SJCRH30 (cell line): ENCODE measurements around the gene STAT3. TPM values are rescaled to one million over a fixed set of nuclear protein-coding genes. Genes with fewer than 3 reads are reported as not detected.
"Not testable (repeated sequence)": the region's sequence is repeated elsewhere in the genome, so short reads cannot be mapped to it uniquely, and the experiment has no call there.

ENCODE experiments used
- DNase-seq, 2 experiments: peaks; one replicate each; pipeline ENCODE4 v3.0.0-alpha.2; 2015 to 2020
- H3K27ac ChIP-seq: fragments of 250-450 bp; sonication (Bioruptor Pico); 2 replicates; pipeline ENCODE4 v1.5.1; 2020; ENCODE audit warnings: mild to moderate bottlenecking, moderate library complexity
- H3K27me3 ChIP-seq: fragments of 250-450 bp; sonication (Bioruptor Pico); 2 replicates; pipeline ENCODE4 v1.5.1; 2020; ENCODE audit warnings: mild to moderate bottlenecking, moderate library complexity
- H3K36me3 ChIP-seq: fragments of 250-450 bp; sonication (Bioruptor Pico); 2 replicates; pipeline ENCODE4 v1.5.1; 2020; ENCODE audit warnings: mild to moderate bottlenecking, moderate library complexity
- H3K4me1 ChIP-seq: fragments of 250-450 bp; sonication (Bioruptor Pico); 2 replicates; pipeline ENCODE4 v1.5.1; 2020; ENCODE audit warnings: mild to moderate bottlenecking, moderate library complexity
- H3K4me3 ChIP-seq: fragments of 250-450 bp; sonication (Bioruptor Pico); 2 replicates; pipeline ENCODE4 v1.5.1; 2020; ENCODE audit warnings: mild to moderate bottlenecking, moderate library complexity
- H3K9me3 ChIP-seq: fragments of 250-450 bp; sonication (Bioruptor Pico); replicated peaks from 2 replicates; pipeline ENCODE4 v1.5.1; 2020; ENCODE audit warnings: mild to moderate bottlenecking, moderate library complexity
- total RNA-seq: library from RNA; depleted of rRNA; stranded (reverse); fragments of >200 nt; shearing (Covaris generic); gene quantifications from 2 replicates; pipeline ENCODE4 v1.2.3, GENCODE V29; 2014

Gene STAT3
- total RNA-seq, 1 experiment from 2014 or later, result 113 TPM

DNA sequence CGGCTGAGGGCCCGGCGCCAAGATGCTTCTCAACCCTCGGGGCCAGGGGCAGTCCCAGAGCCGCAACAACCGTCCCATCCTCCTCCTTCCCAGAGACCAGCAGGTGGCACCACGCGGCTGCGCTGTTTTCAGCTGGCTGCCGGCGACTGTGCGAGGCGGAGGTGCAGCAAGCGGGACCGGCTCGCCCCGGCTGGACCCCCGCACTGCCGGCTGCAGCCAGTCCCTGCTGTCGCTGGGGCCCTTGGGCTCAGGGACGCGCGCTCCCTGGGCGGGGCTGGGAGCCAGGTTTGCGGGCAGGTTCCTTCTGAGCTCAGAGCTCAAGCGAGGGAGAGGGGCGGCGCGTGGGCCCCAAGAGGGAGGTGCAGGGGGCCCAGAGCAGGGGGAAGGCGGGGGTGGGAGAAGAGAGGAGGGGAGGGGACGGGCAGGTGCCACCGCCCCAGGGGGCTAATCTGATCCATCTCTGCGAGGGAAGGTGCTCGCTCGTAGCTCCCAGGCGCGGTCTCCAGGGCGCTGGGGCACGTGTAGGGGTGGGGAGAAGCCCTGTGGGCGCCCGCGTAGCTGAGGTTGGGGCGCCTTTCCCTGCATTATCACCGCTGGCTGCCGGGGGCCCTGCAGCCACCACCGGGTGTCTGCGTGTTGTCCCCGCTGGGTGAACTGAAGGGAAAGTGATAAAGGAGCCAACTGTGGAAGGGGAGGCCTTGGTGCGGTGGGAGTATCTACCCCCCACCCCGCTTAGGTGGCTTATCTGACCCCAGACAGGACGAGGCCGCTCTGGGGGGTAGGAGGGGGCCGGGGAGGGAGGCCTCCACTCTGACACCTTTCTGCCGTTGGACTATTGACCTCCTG, 75.7 kb downstream of the STAT3 start:
- peak; percentile 93 to 96 for DNase-seq
- Histone ChIP-seq H3K27ac (peak overlapping the region; percentile 51), H3K36me3 (peaks cover 16% of the 10 kb centered on the region; the same call in 1 of the 2 replicates), H3K9me3 (no peaks in the 10 kb centered on the region), H3K4me1 (peaks cover 12% of the 10 kb centered on the region), H3K27me3 (no peaks in the 10 kb centered on the region), H3K4me3 (peak overlapping the region; percentile 15; the same call in 1 of the 2 replicates)

DNA sequence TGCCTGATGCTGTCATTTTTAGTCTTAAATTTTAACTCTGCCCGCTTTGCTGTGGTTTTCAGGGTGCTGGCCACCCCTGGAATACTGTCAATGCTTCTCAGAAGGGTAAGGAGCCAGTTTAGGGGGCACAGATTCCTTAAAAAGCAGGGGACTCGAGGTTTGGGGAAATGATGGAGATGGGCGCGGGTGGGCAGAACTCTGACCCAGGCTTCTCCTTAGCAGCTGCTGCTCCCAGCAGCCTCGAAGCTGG, 76.3 kb downstream of the STAT3 start:
- Histone ChIP-seq H3K9me3 (no peaks in the 10 kb centered on the region), H3K27me3 (no peaks in the 10 kb centered on the region), H3K27ac (peak overlapping the region; percentile 51), H3K4me1 (peaks cover 12% of the 10 kb centered on the region), H3K36me3 (peaks cover 16% of the 10 kb centered on the region; the same call in 1 of the 2 replicates), H3K4me3 (peak overlapping the region; percentile 12)
- no peak for DNase-seq

GRCh38 chr17:42311240-42312034, 76.8 kb downstream of the STAT3 start:
- Histone ChIP-seq H3K4me3 (peak overlapping the region; percentile 12), H3K27me3 (no peaks in the 10 kb centered on the region), H3K4me1 (peaks cover 12% of the 10 kb centered on the region), H3K9me3 (no peaks in the 10 kb centered on the region), H3K27ac (peak overlapping the region; percentile 51), H3K36me3 (peaks cover 16% of the 10 kb centered on the region; the same call in 1 of the 2 replicates)
- peak; percentile 72 to 76 for DNase-seq

DNA sequence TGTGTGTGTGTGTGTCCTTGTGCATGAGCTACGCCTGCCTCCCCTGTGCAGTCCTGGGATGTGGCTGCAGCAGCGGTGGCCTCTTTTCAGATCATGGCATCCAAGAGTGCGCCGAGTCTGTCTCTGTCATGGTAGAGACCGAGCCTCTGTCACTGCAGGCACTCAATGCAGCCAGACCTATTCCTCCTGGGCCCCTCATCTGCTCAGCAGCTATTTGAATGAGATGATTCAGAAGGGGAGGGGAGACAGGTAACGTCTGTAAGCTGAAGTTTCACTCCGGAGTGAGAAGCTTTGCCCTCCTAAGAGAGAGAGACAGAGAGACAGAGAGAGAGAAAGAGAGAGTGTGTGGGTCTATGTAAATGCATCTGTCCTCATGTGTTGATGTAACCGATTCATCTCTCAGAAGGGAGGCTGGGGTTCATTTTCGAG, 77.4 kb downstream of the STAT3 start:
- peaks cover 14% of the 10 kb centered on the region; the same call in 1 of the 2 replicates for H3K36me3 ChIP-seq
- H3K27ac ChIP-seq, result no peak overlapping the region
- H3K27me3 ChIP-seq, result no peaks in the 10 kb centered on the region

DNA sequence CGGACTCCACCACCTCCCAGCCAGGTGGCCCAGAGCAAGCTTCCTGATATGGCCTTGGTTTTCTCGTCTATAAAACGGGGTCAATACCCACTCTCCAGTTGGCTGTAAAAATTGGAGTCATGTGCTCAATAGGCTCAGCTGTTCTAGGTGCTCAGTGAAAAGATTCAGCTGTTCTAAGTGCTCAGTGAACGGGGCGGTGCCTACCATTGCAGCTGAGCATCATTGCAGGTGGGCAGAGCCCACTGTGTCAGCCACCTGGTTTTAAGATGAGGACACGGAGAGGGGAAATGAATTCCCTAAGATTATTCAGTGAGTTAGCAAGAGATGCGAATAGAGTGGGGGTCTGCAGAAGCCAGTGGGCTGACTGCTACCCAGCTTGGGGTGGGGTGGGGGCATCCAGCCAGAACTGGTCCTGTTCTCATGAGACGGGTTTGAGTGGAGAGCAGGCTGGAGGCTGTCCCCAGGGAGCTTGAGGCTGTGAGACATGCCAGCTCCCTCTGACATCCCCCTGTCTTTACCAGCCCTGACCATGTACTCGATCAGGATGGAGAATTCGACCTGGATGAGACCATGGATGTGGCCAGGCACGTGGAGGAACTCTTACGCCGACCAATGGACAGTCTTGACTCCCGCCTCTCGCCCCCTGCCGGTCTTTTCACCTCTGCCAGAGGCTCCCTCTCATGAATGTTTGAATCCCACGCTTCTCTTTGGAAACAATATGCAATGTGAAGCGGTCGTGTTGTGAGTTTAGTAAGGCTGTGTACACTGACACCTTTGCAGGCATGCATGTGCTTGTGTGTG, 78.1 kb downstream of the STAT3 start:
- Histone ChIP-seq H3K4me1 (peaks cover 12% of the 10 kb centered on the region), H3K27me3 (no peaks in the 10 kb centered on the region), H3K9me3 (no peaks in the 10 kb centered on the region), H3K36me3 (peaks cover 11% of the 10 kb centered on the region; the same call in 1 of the 2 replicates), H3K27ac (no peak overlapping the region), H3K4me3 (no peak overlapping the region)
- DNase-seq, result no peak

More for the DNA sequence above, 77.4 kb downstream of the STAT3 start:
- H3K4me1 ChIP-seq, result peaks cover 12% of the 10 kb centered on the region
- no peak overlapping the region for H3K4me3 ChIP-seq
- no peak for DNase-seq
- H3K9me3 ChIP-seq, result no peaks in the 10 kb centered on the region

GRCh38 chr17:42309142-42309541, 79.1 kb downstream of the STAT3 start:
- Histone ChIP-seq H3K36me3 (peaks cover 7% of the 10 kb centered on the region; the same call in 1 of the 2 replicates), H3K4me1 (peaks cover 12% of the 10 kb centered on the region), H3K9me3 (no peaks in the 10 kb centered on the region), H3K27me3 (no peaks in the 10 kb centered on the region), H3K27ac (no peak overlapping the region), H3K4me3 (no peak overlapping the region)
- DNase-seq, result no peak

GRCh38 chr17:42308446-42308845, 79.8 kb downstream of the STAT3 start:
- H3K4me1 ChIP-seq, result peaks cover 12% of the 10 kb centered on the region
- H3K36me3 ChIP-seq, result peaks cover 5% of the 10 kb centered on the region; the same call in 1 of the 2 replicates
- no peaks in the 10 kb centered on the region for H3K9me3 ChIP-seq
- no peak overlapping the region for H3K27ac ChIP-seq
- no peak overlapping the region for H3K4me3 ChIP-seq
- no peak for DNase-seq
- no peaks in the 10 kb centered on the region for H3K27me3 ChIP-seq

DNA sequence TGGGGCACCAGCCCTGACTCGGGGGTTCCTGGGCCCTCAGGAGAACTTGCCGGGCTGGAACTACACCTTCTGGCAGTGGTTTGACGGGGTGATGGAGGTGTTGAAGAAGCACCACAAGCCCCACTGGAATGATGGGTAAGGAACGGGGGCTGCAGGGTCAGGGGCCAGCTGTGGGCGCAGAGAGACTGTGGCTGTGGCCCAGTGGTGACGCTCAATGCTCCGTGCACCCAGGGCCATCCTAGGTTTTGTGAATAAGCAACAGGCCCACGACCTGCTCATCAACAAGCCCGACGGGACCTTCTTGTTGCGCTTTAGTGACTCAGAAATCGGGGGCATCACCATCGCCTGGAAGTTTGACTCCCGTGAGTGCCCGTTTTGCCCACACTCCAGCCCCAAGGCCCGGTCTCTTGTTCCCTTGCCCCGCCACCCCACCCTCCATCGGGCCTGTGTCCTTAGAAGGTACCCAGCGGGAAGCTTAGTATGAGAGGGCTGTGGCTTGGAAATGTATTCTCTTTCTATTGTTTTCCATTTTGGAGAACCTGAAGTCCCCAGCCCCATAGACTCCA, 80.8 kb downstream of the STAT3 start:
- Histone ChIP-seq H3K4me3 (no peak overlapping the region), H3K27me3 (no peaks in the 10 kb centered on the region), H3K4me1 (peaks cover 12% of the 10 kb centered on the region), H3K9me3 (no peaks in the 10 kb centered on the region), H3K27ac (no peak overlapping the region), H3K36me3 (peaks cover 5% of the 10 kb centered on the region; the same call in 1 of the 2 replicates)
- DNase-seq, result no peak

DNA sequence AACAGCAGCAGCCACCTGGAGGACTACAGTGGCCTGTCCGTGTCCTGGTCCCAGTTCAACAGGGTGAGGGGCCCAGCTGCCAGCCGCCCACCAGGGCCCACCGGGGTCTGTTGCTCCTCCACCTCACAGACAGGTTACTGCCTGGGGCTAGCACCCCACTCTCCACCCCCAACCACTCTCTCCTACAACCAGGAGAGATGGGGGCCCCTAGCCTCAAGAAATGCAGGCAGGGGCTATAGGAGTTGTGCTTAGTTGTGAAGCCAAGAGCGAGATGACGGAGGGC, 81.9 kb downstream of the STAT3 start:
- no peak overlapping the region for H3K4me3 ChIP-seq
- H3K36me3 ChIP-seq, result peaks cover 5% of the 10 kb centered on the region; the same call in 1 of the 2 replicates
- H3K9me3 ChIP-seq, result no peaks in the 10 kb centered on the region
- no peak for DNase-seq
- H3K27ac ChIP-seq, result no peak overlapping the region
- no peaks in the 10 kb centered on the region for H3K27me3 ChIP-seq
- H3K4me1 ChIP-seq, result peaks cover 5% of the 10 kb centered on the region

- Histone ChIP-seq H3K4me3 (no peak overlapping the region), H3K4me1 (no peaks in the 10 kb centered on the region; the same call in 1 of the 2 replicates), H3K9me3 (no peaks in the 10 kb centered on the region), H3K36me3 (peaks cover 2% of the 10 kb centered on the region; the same call in 1 of the 2 replicates), H3K27me3 (no peaks in the 10 kb centered on the region), H3K27ac (no peak overlapping the region)
- DNase-seq, result no peak
Measured at GRCh38 chr17:42305543-42306384, 82.5 kb downstream of the STAT3 start.

- H3K4me1 ChIP-seq, H3K27ac ChIP-seq, H3K4me3 ChIP-seq, H3K9me3 ChIP-seq, H3K27me3 ChIP-seq, H3K36me3 ChIP-seq, DNase-seq: not testable (repeated sequence)
Measured at GRCh38 chr17:42305031-42305330, 83.3 kb downstream of the STAT3 start.

- Histone ChIP-seq H3K27ac (no peak overlapping the region), H3K4me3 (no peak overlapping the region), H3K36me3 (no peaks in the 10 kb centered on the region), H3K4me1 (peaks cover 5% of the 10 kb centered on the region), H3K9me3 (no peaks in the 10 kb centered on the region), H3K27me3 (no peaks in the 10 kb centered on the region)
- no peak for DNase-seq
Measured at GRCh38 chr17:42304187-42305030, 83.8 kb downstream of the STAT3 start.

- Histone ChIP-seq H3K4me1 (peaks cover 12% of the 10 kb centered on the region), H3K27ac (no peak overlapping the region), H3K27me3 (no peaks in the 10 kb centered on the region), H3K36me3 (no peaks in the 10 kb centered on the region), H3K9me3 (no peaks in the 10 kb centered on the region), H3K4me3 (no peak overlapping the region)
- no peak for DNase-seq
Measured at GRCh38 chr17:42303694-42304093, 84.5 kb downstream of the STAT3 start.
